Epithelial cell of prostate (primary cell): ENCODE results near the gene ADCYAP1R1.

Source experiments
- DNase-seq: peaks from one replicate; pipeline ENCODE4 v3.0.0-alpha.2; 2011; ENCODE audit warnings: low read depth, low spot score
- H3K27ac ChIP-seq: fragments of 450-650 bp; 2 replicates; pipeline ENCODE4 v1.5.1; 2017; ENCODE audit warnings: mild to moderate bottlenecking

The ADCYAP1R1 gene

GRCh38 chr7:31051598-31052486 is at the start of gene ADCYAP1R1:
Gene ADCYAP1R1 (plus strand): TSS chr7:31052308. CDS start chr7:31063265, 10,957 bp downstream.
- no peak for DNase-seq
- no peak within 1 kb of the TSS for H3K27ac ChIP-seq

GRCh38 chr7:31003097-31003496 is 49.0 kb upstream of the ADCYAP1R1 start:
- DNase-seq: no peak
- H3K27ac ChIP-seq: no peak overlapping the region

GRCh38 chr7:31003721-31004120 is 48.4 kb upstream of the ADCYAP1R1 start:
- no peak for DNase-seq

GRCh38 chr7:31004393-31004792 is 47.7 kb upstream of the ADCYAP1R1 start:
- no peak for DNase-seq
- H3K27ac ChIP-seq: no peak overlapping the region

More at GRCh38 chr7:31003721-31004120, 48.4 kb upstream of the ADCYAP1R1 start:
- H3K27ac ChIP-seq: no peak overlapping the region

GRCh38 chr7:31006857-31007256 is 45.3 kb upstream of the ADCYAP1R1 start:
- no peak for DNase-seq
- H3K27ac ChIP-seq: no peak overlapping the region

- DNase-seq: no peak
Observed at GRCh38 chr7:31007634-31008033, 44.5 kb upstream of the ADCYAP1R1 start.

GRCh38 chr7:31014826-31015225 is 37.3 kb upstream of the ADCYAP1R1 start:
- DNase-seq: no peak
- H3K27ac ChIP-seq: no peak overlapping the region

More at GRCh38 chr7:31007634-31008033, 44.5 kb upstream of the ADCYAP1R1 start:
- H3K27ac ChIP-seq: no peak overlapping the region

- no peak overlapping the region for H3K27ac ChIP-seq
- DNase-seq: no peak
Observed at GRCh38 chr7:31017032-31017675, 35.0 kb upstream of the ADCYAP1R1 start.

GRCh38 chr7:31017721-31018120 is 34.4 kb upstream of the ADCYAP1R1 start:
- H3K27ac ChIP-seq: no peak overlapping the region
- DNase-seq: no peak

GRCh38 chr7:31019509-31019908 is 32.6 kb upstream of the ADCYAP1R1 start:
- DNase-seq: no peak
- H3K27ac ChIP-seq: no peak overlapping the region

GRCh38 chr7:31020161-31020560 is 31.9 kb upstream of the ADCYAP1R1 start:
- no peak for DNase-seq
- H3K27ac ChIP-seq: no peak overlapping the region

- no peak for DNase-seq
- no peak overlapping the region for H3K27ac ChIP-seq
Observed at GRCh38 chr7:31020652-31021051, 31.5 kb upstream of the ADCYAP1R1 start.

GRCh38 chr7:31022117-31022516 is 30.0 kb upstream of the ADCYAP1R1 start:
- no peak for DNase-seq
- H3K27ac ChIP-seq: no peak overlapping the region

- H3K27ac ChIP-seq: no peak overlapping the region
- DNase-seq: no peak
Observed at GRCh38 chr7:31022726-31023125, 29.4 kb upstream of the ADCYAP1R1 start.

GRCh38 chr7:31023877-31024276 is 28.2 kb upstream of the ADCYAP1R1 start:
- no peak overlapping the region for H3K27ac ChIP-seq
- no peak for DNase-seq

- H3K27ac ChIP-seq: no peak overlapping the region
- DNase-seq: no peak
Observed at GRCh38 chr7:31027161-31027965, 24.7 kb upstream of the ADCYAP1R1 start.

GRCh38 chr7:31028006-31028405 is 24.1 kb upstream of the ADCYAP1R1 start:
- H3K27ac ChIP-seq: no peak overlapping the region
- DNase-seq: no peak

- H3K27ac ChIP-seq: no peak overlapping the region
- DNase-seq: no peak
Observed at GRCh38 chr7:31028417-31028992, 23.6 kb upstream of the ADCYAP1R1 start.

GRCh38 chr7:31029251-31030042 is 22.7 kb upstream of the ADCYAP1R1 start:
- H3K27ac ChIP-seq: no peak overlapping the region
- DNase-seq: no peak
